Neuron (in vitro differentiated cells): ENCODE measurements around the gene TBL3.
A peak's percentile ranks its signal among the peaks of the same experiment; 100 is the strongest.

Experiments used
- H2AFZ ChIP-seq: one replicate; pipeline ENCODE4 v1.6.1; 2013; ENCODE audit warnings: low read depth, mild to moderate bottlenecking, inconsistent platforms, low read length, moderate library complexity
- H3K27me3 ChIP-seq: one replicate; pipeline ENCODE4 v1.6.1; 2013; ENCODE audit warnings: low read length; ENCODE audit not compliant: insufficient read depth
- H3K36me3 ChIP-seq: one replicate; pipeline ENCODE4 v1.6.1; 2013; ENCODE audit warnings: low read length; ENCODE audit not compliant: insufficient read depth
- H3K4me1 ChIP-seq: one replicate; pipeline ENCODE4 v1.6.1; 2013; ENCODE audit warnings: low read length; ENCODE audit not compliant: insufficient read depth
- H3K4me3 ChIP-seq: 2 replicates; pipeline ENCODE4 v1.5.1; 2013; ENCODE audit warnings: mild to moderate bottlenecking, low read length, moderate library complexity
- H3K9me3 ChIP-seq: one replicate; pipeline ENCODE4 v1.6.1; 2013; ENCODE audit warnings: low read length

Gene TBL3

GRCh38 chr16:1978476-1979120 lies 6.7 kb downstream of the TBL3 start:
- Histone ChIP-seq H3K9me3 (no peaks in the 10 kb centered on the region), H3K36me3 (peaks cover 47% of the 10 kb centered on the region), H2AFZ (no peak overlapping the region), H3K4me1 (peaks cover 19% of the 10 kb centered on the region), H3K4me3 (no peak overlapping the region), H3K27me3 (no peaks in the 10 kb centered on the region)

- no peak overlapping the region for H3K4me3 ChIP-seq
- H3K4me1 ChIP-seq = peaks cover 20% of the 10 kb centered on the region
- no peak overlapping the region for H2AFZ ChIP-seq
- H3K27me3 ChIP-seq = no peaks in the 10 kb centered on the region
- H3K9me3 ChIP-seq = no peaks in the 10 kb centered on the region
- peaks cover 47% of the 10 kb centered on the region for H3K36me3 ChIP-seq
These were observed 7.6 kb downstream of the TBL3 start for GRCh38 chr16:1979271-1980029.

- peaks cover 42% of the 10 kb centered on the region for H3K36me3 ChIP-seq
- H3K27me3 ChIP-seq = no peaks in the 10 kb centered on the region
- H2AFZ ChIP-seq = no peak overlapping the region
- peaks cover 26% of the 10 kb centered on the region for H3K4me1 ChIP-seq
- H3K9me3 ChIP-seq = no peaks in the 10 kb centered on the region
- H3K4me3 ChIP-seq = no peak overlapping the region
These were observed 8.3 kb downstream of the TBL3 start for GRCh38 chr16:1980030-1980769.

- Histone ChIP-seq H3K4me1 (peaks cover 32% of the 10 kb centered on the region), H2AFZ (no peak overlapping the region), H3K9me3 (no peaks in the 10 kb centered on the region), H3K36me3 (peaks cover 38% of the 10 kb centered on the region), H3K4me3 (no peak overlapping the region), H3K27me3 (no peaks in the 10 kb centered on the region)
These were observed 8.9 kb downstream of the TBL3 start for GRCh38 chr16:1980770-1981087.

GRCh38 chr16:1981398-1981836 lies 9.6 kb downstream of the TBL3 start, which contains the start of gene NOXO1:
TSS of gene NOXO1 (minus strand) at chr16:1981469. CDS start at chr16:1981179, 290 bp downstream.
- H3K36me3 ChIP-seq = peaks cover 38% of the 10 kb centered on the region
- H3K4me1 ChIP-seq = peaks cover 32% of the 10 kb centered on the region
- no peak within 1 kb of the TSS for H3K4me3 ChIP-seq
- H3K9me3 ChIP-seq = no peaks in the 10 kb centered on the region
- H2AFZ ChIP-seq = no peak within 1 kb of the TSS
- no peaks in the 10 kb centered on the region for H3K27me3 ChIP-seq

GRCh38 chr16:1982013-1982433 lies 10.2 kb downstream of the TBL3 start:
- H3K4me3 ChIP-seq = no peak overlapping the region
- H3K36me3 ChIP-seq = peaks cover 38% of the 10 kb centered on the region
- H2AFZ ChIP-seq = no peak overlapping the region
- H3K27me3 ChIP-seq = no peaks in the 10 kb centered on the region
- no peaks in the 10 kb centered on the region for H3K9me3 ChIP-seq
- peaks cover 32% of the 10 kb centered on the region for H3K4me1 ChIP-seq

GRCh38 chr16:1982991-1983543 lies 11.2 kb downstream of the TBL3 start:
- Histone ChIP-seq H3K9me3 (no peaks in the 10 kb centered on the region), H3K4me1 (peaks cover 32% of the 10 kb centered on the region), H3K4me3 (peak overlapping the region; percentile 46), H3K27me3 (no peaks in the 10 kb centered on the region), H3K36me3 (peaks cover 28% of the 10 kb centered on the region), H2AFZ (peak overlapping the region; percentile 54)

GRCh38 chr16:1983544-1984346 lies 11.9 kb downstream of the TBL3 start, which contains the start of gene GFER:
TSS of gene GFER (plus strand) at chr16:1984193. CDS start at chr16:1984219, 26 bp downstream.
- Histone ChIP-seq H3K27me3 (no peaks in the 10 kb centered on the region), H3K36me3 (peaks cover 22% of the 10 kb centered on the region), H3K4me1 (peaks cover 32% of the 10 kb centered on the region), H3K4me3 (peak within 1 kb of the TSS; percentile 72), H3K9me3 (no peaks in the 10 kb centered on the region), H2AFZ (peak within 1 kb of the TSS; percentile 54)

- Histone ChIP-seq H3K36me3 (peaks cover 18% of the 10 kb centered on the region), H2AFZ (peak overlapping the region; percentile 52), H3K4me3 (peak overlapping the region; percentile 72), H3K4me1 (peaks cover 32% of the 10 kb centered on the region), H3K27me3 (peaks cover 6% of the 10 kb centered on the region), H3K9me3 (no peaks in the 10 kb centered on the region)
These were observed 12.7 kb downstream of the TBL3 start for GRCh38 chr16:1984347-1985225.

- Histone ChIP-seq H3K9me3 (no peaks in the 10 kb centered on the region), H3K27me3 (peaks cover 11% of the 10 kb centered on the region), H3K4me3 (peak overlapping the region; percentile 72), H3K4me1 (peaks cover 34% of the 10 kb centered on the region), H2AFZ (no peak overlapping the region), H3K36me3 (peaks cover 14% of the 10 kb centered on the region)
These were observed 13.8 kb downstream of the TBL3 start for GRCh38 chr16:1985466-1986150.

- Histone ChIP-seq H3K27me3 (peaks cover 25% of the 10 kb centered on the region), H3K9me3 (no peaks in the 10 kb centered on the region), H3K36me3 (peaks cover 14% of the 10 kb centered on the region), H2AFZ (no peak overlapping the region), H3K4me3 (no peak overlapping the region), H3K4me1 (peaks cover 31% of the 10 kb centered on the region)
These were observed 15.3 kb downstream of the TBL3 start for GRCh38 chr16:1987198-1987597.
